SK-N-SH (cell line): ENCODE measurements around the gene ASB5. TPM values are rescaled to one million over a fixed set of nuclear protein-coding genes. Genes with fewer than 3 reads are reported as not detected.

ENCODE experiments used
- CTCF ChIA-PET: fragments of 300-600, 350-600 bp; formaldehyde crosslinking; extraction: SDS; loops from one replicate; lab custom pipeline; 2021; lab: Yijun Ruan, JAX
- POLR2A ChIA-PET: fragments of 350-600 bp; sonication (Branson Sonifier 250); formaldehyde crosslinking; extraction: SDS; loops from one replicate; lab custom pipeline; 2020; ENCODE audit warnings: antibody characterized with exemption, inconsistent platforms; lab: Yijun Ruan, JAX
- DNase-seq: peaks from one replicate; pipeline ENCODE4 v3.0.0; 2012
- H2AFZ ChIP-seq: fragments of 200-600 bp; sonication (generic); 2 replicates; pipeline ENCODE4 v1.8.1; 2016; ENCODE audit warnings: antibody characterized with exemption, mild to moderate bottlenecking, low read depth
- H3F3A ChIP-seq: fragments of 200-600 bp; sonication (generic); replicated peaks from 2 replicates; pipeline ENCODE3; 2016; ENCODE audit warnings: antibody characterized with exemption, mild to moderate bottlenecking; ENCODE audit not compliant: insufficient read depth
- H3K27ac ChIP-seq, 2 experiments: fragments of 200-500 bp in 1 of 2; fragments of 200-600 bp in 1 of 2; sonication (Bioruptor generic) in 1 of 2; sonication (generic), shearing (Covaris generic) in 1 of 2; 2 replicates each; pipeline versions ENCODE4 v1.5.1 to v1.6.1; 2014 to 2016; ENCODE audit warnings: low read depth in 2 of 2, inconsistent platforms in 1 of 2, low read length in 1 of 2, mild to moderate bottlenecking in 1 of 2, mixed read lengths in 1 of 2
- H3K27me3 ChIP-seq: fragments of 200-600 bp; sonication (generic), shearing (Covaris generic); 2 replicates; pipeline ENCODE4 v1.6.1; 2016; ENCODE audit warnings: mixed run types; ENCODE audit not compliant: insufficient read depth
- H3K36me3 ChIP-seq, 2 experiments: fragments of 200-500 bp in 1 of 2; fragments of 200-600 bp in 1 of 2; sonication (Bioruptor generic) in 1 of 2; sonication (generic) in 1 of 2; replicated peaks in 1 of 2; 2 replicates each; pipeline versions ENCODE3 to v1.5.1; 2014 to 2016; ENCODE audit warnings: low read length in 1 of 2, mild to moderate bottlenecking in 1 of 2; ENCODE audit not compliant: insufficient read depth in 2 of 2, control insufficient read depth in 1 of 2
- H3K4me1 ChIP-seq, 2 experiments: fragments of 200-500 bp in 1 of 2; fragments of 200-600 bp in 1 of 2; sonication (Bioruptor generic) in 1 of 2; sonication (generic), shearing (Covaris generic) in 1 of 2; 2 replicates each; pipeline versions ENCODE4 v1.5.1 to v1.6.1; 2014 to 2016; ENCODE audit warnings: low read depth in 1 of 2, low read length in 1 of 2, mixed run types in 1 of 2; ENCODE audit not compliant: insufficient read depth in 2 of 2, control insufficient read depth in 1 of 2
- H3K4me2 ChIP-seq: fragments of 200-600 bp; sonication (generic), shearing (Covaris generic); 2 replicates; pipeline ENCODE4 v1.6.1; 2017; ENCODE audit warnings: mixed run types
- H3K4me3 ChIP-seq, 2 experiments: fragments of 200-500 bp in 1 of 2; fragments of 200-600 bp in 1 of 2; sonication (Bioruptor generic) in 1 of 2; sonication (generic), shearing (Covaris generic) in 1 of 2; 2 replicates each; pipeline versions ENCODE4 v1.5.1 to v1.8.1; 2014 to 2016; ENCODE audit warnings: low read depth in 2 of 2, inconsistent platforms in 1 of 2, low read length in 1 of 2, mild to moderate bottlenecking in 1 of 2, mixed read lengths in 1 of 2, moderate library complexity in 1 of 2
- H3K79me2 ChIP-seq: fragments of 200-600 bp; sonication (generic); 2 replicates; pipeline ENCODE4 v1.8.1; 2017; ENCODE audit warnings: mild to moderate bottlenecking; ENCODE audit not compliant: insufficient read depth
- H3K9ac ChIP-seq: fragments of 200-600 bp; sonication (generic); 2 replicates; pipeline ENCODE4 v1.6.1; 2017; ENCODE audit warnings: mixed run types
- H3K9me2 ChIP-seq: fragments of 200-600 bp; sonication (generic); 2 replicates; pipeline ENCODE4 v1.6.1; 2017; ENCODE audit warnings: mixed run types
- H3K9me3 ChIP-seq: fragments of 200-600 bp; sonication (generic); 2 replicates; pipeline ENCODE4 v1.6.1; 2017; ENCODE audit warnings: mixed run types, mild to moderate bottlenecking, moderate library complexity
- H4K20me1 ChIP-seq: fragments of 200-600 bp; sonication (generic); 2 replicates; pipeline ENCODE4 v1.6.1; 2017; ENCODE audit warnings: mild to moderate bottlenecking, mixed run types; ENCODE audit not compliant: insufficient read depth
- CHD2 ChIP-seq: fragments of 150-350 bp; IDR thresholded peaks from 2 replicates; pipeline ENCODE4 v1.6.1; 2018; ENCODE audit warnings: low read length; ENCODE audit not compliant: partially characterized antibody
- EP300 ChIP-seq, 2 experiments: IDR thresholded peaks; 2 replicates each; pipeline versions ENCODE4 v1.4.0 to v1.6.1; 2012; ENCODE audit warnings: borderline replicate concordance in 1 of 2, low read depth in 1 of 2, low read length in 1 of 2
- FOXJ3 ChIP-seq: sonication (generic); formaldehyde crosslinking; IDR thresholded peaks from 2 replicates; pipeline ENCODE4 v1.5.1; 2020; ENCODE audit warnings: mild to moderate bottlenecking, missing genetic modification reagents
- GATA2 ChIP-seq: sonication (generic); formaldehyde crosslinking; IDR thresholded peaks from 2 replicates; pipeline ENCODE4 v1.5.0; 2020; ENCODE audit warnings: mild to moderate bottlenecking, missing genetic modification reagents
- IRF3 ChIP-seq: fragments of 150-350 bp; IDR thresholded peaks from 2 replicates; pipeline ENCODE4 v1.6.1; 2016; ENCODE audit warnings: mild to moderate bottlenecking, low read depth, low read length
- JUND ChIP-seq: IDR thresholded peaks from 2 replicates; pipeline ENCODE4 v1.4.0; 2012
- MXI1 ChIP-seq: IDR thresholded peaks from 2 replicates; pipeline ENCODE4 v1.6.1; 2012; ENCODE audit warnings: mild to moderate bottlenecking, low read depth, low read length, improper control_type of control experiment
- NFIC ChIP-seq: IDR thresholded peaks from 2 replicates; pipeline ENCODE4 v1.4.0; 2012; ENCODE audit warnings: borderline replicate concordance
- RFX5 ChIP-seq: IDR thresholded peaks from 2 replicates; pipeline ENCODE4 v1.6.1; 2012; ENCODE audit warnings: mild to moderate bottlenecking, improper control_type of control experiment, low read length
- SIN3A ChIP-seq: IDR thresholded peaks from 2 replicates; pipeline ENCODE4 v1.6.1; 2012; ENCODE audit warnings: low read depth, mild to moderate bottlenecking, low read length, moderate library complexity, borderline replicate concordance
- TCF12 ChIP-seq: IDR thresholded peaks from 2 replicates; pipeline ENCODE4 v1.4.0; 2012
- TEAD4 ChIP-seq: IDR thresholded peaks from 2 replicates; pipeline ENCODE4 v1.4.0; 2012; ENCODE audit warnings: mild to moderate bottlenecking, borderline replicate concordance; ENCODE audit not compliant: insufficient read depth
- USF1 ChIP-seq: IDR thresholded peaks from 2 replicates; pipeline ENCODE4 v1.4.0; 2012; ENCODE audit warnings: low read depth, borderline replicate concordance
- USF2 ChIP-seq: fragments of 150-350 bp; IDR thresholded peaks from 2 replicates; pipeline ENCODE4 v1.6.1; 2017; ENCODE audit warnings: antibody characterized with exemption, low read length, low read depth, borderline replicate concordance
- WGBS: methylation state at CpG from one replicate; pipeline ENCODE4 v1.1.6; 2017; ENCODE audit warnings: low lambda C conversion rate; 5-methylcytosine and 5-hydroxymethylcytosine counted together
- polyA plus RNA-seq, 3 experiments: library from polyadenylated mRNA; depleted of rRNA; stranded (reverse); fragments of >200 nt; gene quantifications; 2 replicates each; pipeline ENCODE4 v1.2.3, GENCODE V29; 2012
- TF ChIP-seq, protein P1 (sequence below): fragments of 200-600 bp; sonication (generic); IDR thresholded peaks from 2 replicates; pipeline ENCODE4 v1.6.1; 2017; ENCODE audit warnings: antibody characterized with exemption, mild to moderate bottlenecking, moderate library complexity

Gene ASB5
- polyA plus RNA-seq, 1 of the 3 experiments (the other 2 are of a cell fraction) = 0.13 TPM

- Histone ChIP-seq H3K27me3 (no peaks in the 10 kb centered on the region), H3K79me2 (no peaks in the 10 kb centered on the region), H3K9me3 (no peaks in the 10 kb centered on the region), H3F3A (no peaks in the 10 kb centered on the region), H3K27ac (no peak overlapping the region), H3K4me3 (no peak overlapping the region), H3K4me2 (no peak overlapping the region), H3K9me2 (no peaks in the 10 kb centered on the region), H2AFZ (no peak overlapping the region), H3K36me3 (no peaks in the 10 kb centered on the region), H3K9ac (no peak overlapping the region), H3K4me1 (no peaks in the 10 kb centered on the region; a peak in 1 of 4 replicates), H4K20me1 (no peaks in the 10 kb centered on the region)
- TF ChIP-seq TEAD4 (no peak), USF2 (no peak), MXI1 (no peak), FOXJ3 (CRISPR knock-in tag) (no peak), CHD2 (no peak), USF1 (no peak), EP300 (IDR thresholded peaks at IDR 0.05; ENCODE audit: borderline replicate concordance in 1 of 2, low read depth in 1 of 2, low read length in 1 of 2) (no peak), JUND (no peak), SIN3A (no peak), IRF3 (no peak), RFX5 (no peak), NFIC (no peak)
- TF ChIP-seq, protein P1, sequence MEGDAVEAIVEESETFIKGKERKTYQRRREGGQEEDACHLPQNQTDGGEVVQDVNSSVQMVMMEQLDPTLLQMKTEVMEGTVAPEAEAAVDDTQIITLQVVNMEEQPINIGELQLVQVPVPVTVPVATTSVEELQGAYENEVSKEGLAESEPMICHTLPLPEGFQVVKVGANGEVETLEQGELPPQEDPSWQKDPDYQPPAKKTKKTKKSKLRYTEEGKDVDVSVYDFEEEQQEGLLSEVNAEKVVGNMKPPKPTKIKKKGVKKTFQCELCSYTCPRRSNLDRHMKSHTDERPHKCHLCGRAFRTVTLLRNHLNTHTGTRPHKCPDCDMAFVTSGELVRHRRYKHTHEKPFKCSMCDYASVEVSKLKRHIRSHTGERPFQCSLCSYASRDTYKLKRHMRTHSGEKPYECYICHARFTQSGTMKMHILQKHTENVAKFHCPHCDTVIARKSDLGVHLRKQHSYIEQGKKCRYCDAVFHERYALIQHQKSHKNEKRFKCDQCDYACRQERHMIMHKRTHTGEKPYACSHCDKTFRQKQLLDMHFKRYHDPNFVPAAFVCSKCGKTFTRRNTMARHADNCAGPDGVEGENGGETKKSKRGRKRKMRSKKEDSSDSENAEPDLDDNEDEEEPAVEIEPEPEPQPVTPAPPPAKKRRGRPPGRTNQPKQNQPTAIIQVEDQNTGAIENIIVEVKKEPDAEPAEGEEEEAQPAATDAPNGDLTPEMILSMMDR = no peak
- CTCF ChIA-PET = no interaction called here
- WGBS = 91% methylated on average over 4 of the region's 4 CpGs
- POLR2A ChIA-PET = no interaction called here
- no peak for DNase-seq
Observed at GRCh38 chr4:176209535-176209934, 59.5 kb downstream of the ASB5 start.

DNA sequence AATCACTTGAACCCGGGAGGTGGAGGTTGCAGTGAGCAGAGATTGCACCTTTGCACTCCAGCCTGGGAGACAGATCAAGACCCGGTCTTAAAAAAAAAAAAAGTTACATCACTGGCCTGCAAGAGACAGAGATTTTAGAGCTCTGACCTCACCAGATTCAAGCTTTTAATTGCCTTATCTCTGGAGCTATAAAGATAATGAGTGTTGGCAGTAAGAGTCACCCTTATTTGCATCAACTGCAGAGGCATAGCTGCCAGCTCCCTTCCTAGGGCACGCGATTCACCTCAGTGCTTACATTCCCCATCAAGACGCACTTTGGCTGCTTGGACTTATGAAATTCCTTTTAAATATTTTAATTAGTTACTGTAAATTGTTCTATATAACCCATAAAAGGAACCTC, 61.2 kb downstream of the ASB5 start:
- no peaks in the 10 kb centered on the region for H3F3A ChIP-seq
- H3K4me2 ChIP-seq = no peak overlapping the region
- CTCF ChIA-PET = interaction anchor here (0.7 to 0.8 kb wide), 2 partner anchors 10 to 155 kb away, joined by 3 read pairs; no protein-coding TSS in a partner anchor
- H3K79me2 ChIP-seq = no peaks in the 10 kb centered on the region
- H3K4me1 ChIP-seq = no peaks in the 10 kb centered on the region; a peak in 1 of 4 replicates
- H3K27me3 ChIP-seq = no peaks in the 10 kb centered on the region
- no peak overlapping the region for H3K4me3 ChIP-seq
- H3K9me2 ChIP-seq = no peaks in the 10 kb centered on the region
- POLR2A ChIA-PET = no interaction called here
- H3K27ac ChIP-seq = no peak overlapping the region
- 49% methylated on average over 5 of the region's 5 CpGs for WGBS
- H4K20me1 ChIP-seq = no peaks in the 10 kb centered on the region
- H3K9me3 ChIP-seq = no peaks in the 10 kb centered on the region
- TF ChIP-seq EP300 (IDR thresholded peaks at IDR 0.05; ENCODE audit: borderline replicate concordance in 1 of 2, low read depth in 1 of 2, low read length in 1 of 2) = no peak
- TF ChIP-seq TCF12 = no peak
- peak; percentile 56; the same call in 1 of the 2 replicates for TF ChIP-seq GATA2 (CRISPR knock-in tag)
- no peak for TF ChIP-seq JUND
- TF ChIP-seq, all 33 proteins: peak for 1
- no peak for DNase-seq
- H2AFZ ChIP-seq = no peak overlapping the region
- no peaks in the 10 kb centered on the region for H3K36me3 ChIP-seq
- H3K9ac ChIP-seq = no peak overlapping the region
